Neuron (in vitro differentiated cells): ENCODE data around the gene PRAMEF7.
"Not testable (repeated sequence)": the region's sequence is repeated elsewhere in the genome, so short reads cannot be mapped to it uniquely, and the experiment has no call there.

ENCODE experiments used
- H2AFZ ChIP-seq: one replicate; pipeline ENCODE4 v1.6.1; 2013; ENCODE audit warnings: low read depth, mild to moderate bottlenecking, inconsistent platforms, low read length, moderate library complexity
- H3K27me3 ChIP-seq: one replicate; pipeline ENCODE4 v1.6.1; 2013; ENCODE audit warnings: low read length; ENCODE audit not compliant: insufficient read depth
- H3K36me3 ChIP-seq: one replicate; pipeline ENCODE4 v1.6.1; 2013; ENCODE audit warnings: low read length; ENCODE audit not compliant: insufficient read depth
- H3K4me1 ChIP-seq: one replicate; pipeline ENCODE4 v1.6.1; 2013; ENCODE audit warnings: low read length; ENCODE audit not compliant: insufficient read depth
- H3K4me3 ChIP-seq: 2 replicates; pipeline ENCODE4 v1.5.1; 2013; ENCODE audit warnings: mild to moderate bottlenecking, low read length, moderate library complexity
- H3K9me3 ChIP-seq: one replicate; pipeline ENCODE4 v1.6.1; 2013; ENCODE audit warnings: low read length

The PRAMEF7 gene

GRCh38 chr1:12916310-12916709 lies at the start of gene PRAMEF7:
Gene PRAMEF7 (plus strand): TSS chr1:12916610. CDS start chr1:12917693, 1,083 bp downstream.
- H3K27me3 ChIP-seq, H2AFZ ChIP-seq, H3K36me3 ChIP-seq, H3K9me3 ChIP-seq, H3K4me1 ChIP-seq, H3K4me3 ChIP-seq: not testable (repeated sequence)

- not testable (repeated sequence) for H3K36me3 ChIP-seq, H3K9me3 ChIP-seq, H3K4me1 ChIP-seq, H3K27me3 ChIP-seq, H3K4me3 ChIP-seq, H2AFZ ChIP-seq
Measured at GRCh38 chr1:12878453-12878852, 38.0 kb upstream of the PRAMEF7 start.

DNA sequence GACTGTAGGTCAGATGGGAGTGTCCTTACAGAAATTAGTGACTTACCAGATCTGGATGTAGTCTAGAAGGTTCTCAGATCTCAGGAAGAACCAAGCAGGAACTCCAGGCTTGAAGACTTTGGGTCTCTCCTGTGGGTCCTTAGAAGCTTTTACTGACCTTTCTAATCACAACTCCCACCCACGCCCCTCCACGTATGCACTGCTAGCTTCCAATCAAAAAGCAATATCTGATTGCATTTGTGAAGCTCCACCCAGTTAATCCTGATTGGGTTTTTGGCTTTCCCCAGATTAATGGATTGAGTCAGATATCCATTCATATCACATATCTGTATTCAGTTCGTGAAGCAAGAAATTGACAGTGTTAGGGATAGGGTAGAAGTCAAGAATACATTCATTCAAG lies 30.3 kb upstream of the PRAMEF7 start, which contains the start of gene PRAMEF4:
PRAMEF4 (minus strand) TSS at position 101 of the 400 bp plus-strand sequence. CDS start 2,807 bp downstream, outside the sequence.
- H3K36me3 ChIP-seq, H2AFZ ChIP-seq: not testable (repeated sequence)

GRCh38 chr1:12898170-12898569 lies 18.2 kb upstream of the PRAMEF7 start, which contains the start of gene PRAMEF10:
Gene PRAMEF10 (minus strand): TSS chr1:12898270. CDS start chr1:12895847, 2,423 bp downstream.
- not testable (repeated sequence) for H3K4me3 ChIP-seq, H3K27me3 ChIP-seq, H3K36me3 ChIP-seq, H3K4me1 ChIP-seq, H2AFZ ChIP-seq, H3K9me3 ChIP-seq

More for the DNA sequence above, 30.3 kb upstream of the PRAMEF7 start, which contains the start of gene PRAMEF4:
- not testable (repeated sequence) for H3K4me3 ChIP-seq, H3K9me3 ChIP-seq, H3K27me3 ChIP-seq, H3K4me1 ChIP-seq

DNA sequence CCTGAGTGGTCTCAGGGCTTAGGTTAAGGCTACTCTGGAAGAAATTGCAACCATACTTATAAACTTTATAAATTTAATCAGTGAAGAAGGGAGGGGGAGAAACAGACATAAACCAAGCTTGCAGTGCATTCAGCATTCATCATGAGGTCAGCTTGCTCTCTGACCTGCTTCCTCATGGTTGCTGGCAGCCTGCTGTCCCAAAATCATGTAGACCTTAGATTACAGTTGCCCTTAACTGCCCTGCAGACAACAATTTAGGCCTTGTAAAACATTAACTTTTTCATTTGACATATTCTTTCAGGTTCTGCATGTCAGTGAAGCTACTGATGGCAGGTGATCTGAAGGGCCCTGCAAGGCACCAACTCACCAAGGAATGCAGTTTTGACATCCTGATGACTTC lies 17.2 kb upstream of the PRAMEF7 start:
- not testable (repeated sequence) for H3K4me1 ChIP-seq, H3K4me3 ChIP-seq, H3K36me3 ChIP-seq, H3K27me3 ChIP-seq, H3K9me3 ChIP-seq, H2AFZ ChIP-seq

DNA sequence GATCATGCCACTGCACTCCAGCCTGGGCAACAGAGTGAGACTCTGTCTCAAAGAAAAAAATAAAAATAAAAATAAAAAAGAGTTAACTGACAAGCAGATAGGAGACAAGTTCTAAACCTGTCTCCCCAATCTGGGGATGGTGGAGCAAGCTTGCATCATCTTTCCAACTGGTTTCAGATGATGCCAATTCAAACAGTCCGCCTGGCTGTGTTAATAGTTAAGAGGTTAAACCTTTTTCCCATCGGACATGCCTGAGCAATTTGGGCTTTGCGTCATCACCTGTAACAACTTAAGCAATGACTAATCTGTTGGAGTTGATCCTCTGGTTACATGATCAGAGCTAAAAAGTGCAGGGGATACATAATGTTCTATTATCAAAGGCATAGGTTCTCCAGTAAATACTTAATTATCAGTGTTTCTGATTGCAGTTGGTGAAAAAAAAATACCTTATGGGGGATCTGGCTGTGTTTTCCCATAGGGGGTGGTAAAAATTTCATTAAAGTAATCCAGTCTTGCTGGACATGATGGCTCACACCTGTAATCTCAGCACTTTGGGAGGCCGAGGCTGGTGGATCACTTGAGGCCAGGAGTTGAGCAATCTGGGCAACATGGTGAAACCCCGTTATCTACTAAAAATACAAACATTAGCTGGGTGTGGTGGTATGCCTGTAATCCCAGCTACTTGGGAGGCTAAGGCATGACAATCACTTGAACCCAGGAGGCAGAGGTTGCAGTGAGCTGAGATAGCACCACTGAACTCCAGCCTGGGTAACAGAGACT lies 12.4 kb upstream of the PRAMEF7 start:
- H3K4me1 ChIP-seq, H3K9me3 ChIP-seq, H3K36me3 ChIP-seq, H3K4me3 ChIP-seq, H2AFZ ChIP-seq, H3K27me3 ChIP-seq: not testable (repeated sequence)

DNA sequence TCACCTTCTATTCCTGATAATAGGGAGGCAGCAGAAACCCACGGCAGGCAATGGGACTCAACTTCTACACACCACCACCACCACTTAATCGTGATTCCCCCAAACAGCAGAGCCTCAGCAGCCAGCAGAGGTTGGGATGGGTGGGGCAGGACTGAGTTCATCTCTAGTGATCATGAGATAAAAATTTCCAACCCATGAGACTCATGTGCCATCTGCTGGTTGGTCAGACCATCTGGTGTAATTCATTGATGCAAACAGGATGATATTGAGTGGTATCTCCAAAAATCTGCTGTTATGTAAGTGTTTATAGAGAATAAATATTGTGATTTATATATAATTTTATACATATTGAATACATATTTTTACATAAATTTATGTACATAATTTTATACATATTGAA lies 5.3 kb downstream of the PRAMEF7 start:
- not testable (repeated sequence) for H3K9me3 ChIP-seq, H3K4me3 ChIP-seq, H3K27me3 ChIP-seq, H3K36me3 ChIP-seq, H2AFZ ChIP-seq, H3K4me1 ChIP-seq

- H3K36me3 ChIP-seq, H2AFZ ChIP-seq, H3K4me3 ChIP-seq, H3K4me1 ChIP-seq, H3K27me3 ChIP-seq, H3K9me3 ChIP-seq: not testable (repeated sequence)
Measured at GRCh38 chr1:12924368-12924767, 8.0 kb downstream of the PRAMEF7 start.

DNA sequence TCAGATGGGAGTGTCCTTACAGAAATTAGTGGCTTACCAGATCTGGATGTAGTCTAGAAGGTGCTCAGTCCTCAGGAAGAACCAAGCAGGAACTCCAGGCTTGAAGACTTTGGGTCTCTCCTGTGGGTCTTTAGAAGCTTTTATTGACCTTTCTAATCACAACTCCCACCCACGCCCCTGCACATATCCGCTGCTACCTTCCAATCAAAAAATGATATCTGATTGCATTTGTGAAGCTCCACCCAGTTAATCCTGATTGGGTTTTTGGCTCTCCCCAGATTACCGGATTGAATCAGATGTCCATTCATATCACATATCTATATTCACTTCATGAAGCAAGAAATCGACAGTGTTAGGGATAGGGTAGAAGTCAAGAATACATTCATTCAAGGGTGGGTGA lies 31.1 kb downstream of the PRAMEF7 start, which contains the start of gene PRAMEF6:
PRAMEF6 (minus strand) TSS at position 101 of the 400 bp plus-strand sequence. CDS start 5,062 bp downstream, outside the sequence.
- H3K9me3 ChIP-seq, H3K4me1 ChIP-seq, H3K36me3 ChIP-seq: not testable (repeated sequence)

More for the DNA sequence above, 31.1 kb downstream of the PRAMEF7 start, which contains the start of gene PRAMEF6:
- not testable (repeated sequence) for H3K27me3 ChIP-seq, H3K4me3 ChIP-seq, H2AFZ ChIP-seq
